Lower leg skin (tissue), 3 donors: ENCODE results near the gene NAA10.

Experiments
- CTCF ChIP-seq, 3 donors: fragments of 450-650 bp; IDR thresholded peaks; one replicate each; pipeline ENCODE4 v1.5.1; 2016; ENCODE audit warnings: antibody characterized with exemption in 3 of 3, mild to moderate bottlenecking in 3 of 3, moderate library complexity in 2 of 3
- POLR2A ChIP-seq, 2 donors: fragments of 450-650 bp; IDR thresholded peaks; one replicate each; pipeline ENCODE4 v1.6.1; 2016 to 2017; ENCODE audit warnings: antibody characterized with exemption in 2 of 2, mild to moderate bottlenecking in 1 of 2, moderate library complexity in 1 of 2

DNA sequence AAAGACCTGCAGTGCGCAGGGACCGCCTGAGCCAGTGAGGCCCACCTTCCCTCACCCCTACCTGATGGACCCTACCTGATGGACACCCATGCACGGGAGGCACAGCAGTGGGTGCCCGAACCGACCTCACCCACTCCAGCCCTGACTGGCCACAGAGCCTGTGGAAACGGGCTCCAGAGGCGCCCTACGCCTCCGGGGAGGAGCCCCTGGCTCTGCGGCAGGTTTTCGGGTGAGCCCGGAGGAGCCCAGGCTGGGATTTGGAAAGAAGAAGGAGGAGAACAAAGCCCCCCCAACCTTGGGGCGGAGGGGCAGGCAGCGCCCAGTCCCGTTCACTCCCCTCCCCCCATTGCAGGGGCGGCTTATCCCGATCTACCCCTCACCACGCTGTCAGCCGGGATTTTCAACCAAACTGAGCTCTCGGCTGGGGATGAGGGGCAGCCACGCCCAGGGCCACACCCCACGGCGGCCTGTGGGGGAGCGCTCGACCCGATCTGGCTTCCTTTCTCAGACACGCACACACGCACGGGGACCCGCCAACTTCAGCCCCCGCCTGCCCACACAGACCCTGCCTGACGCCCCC lies 49.5 kb downstream of the NAA10 start:
- TF ChIP-seq CTCF (IDR thresholded peaks at IDR 0.05) (no peak), POLR2A (IDR thresholded peaks at IDR 0.05) (no peak)
